Calu3 (cell line): ENCODE data around the gene ZNF577. TPM values are rescaled to one million over a fixed set of nuclear protein-coding genes. Genes with fewer than 3 reads are reported as not detected.

Source experiments
- BruUV-seq: library from RNA; stranded (reverse); fragments of 400-500 nt; replicated peaks from 2 replicates; lab custom pipeline; 2021; lab: Mats Ljungman, UMichigan
- CTCF ChIA-PET: fragments of 300-600 bp; sonication (Branson Sonifier 250); formaldehyde crosslinking; loops from one replicate; lab custom pipeline; 2022; ENCODE audit warnings: antibody characterized with exemption; lab: Charles Lee
- DNase-seq: peaks from one replicate; pipeline ENCODE4 v3.0.0; 2022
- H3K27ac Mint-ChIP-seq: one replicate; pipeline ENCODE4 v1.8.0; 2022; ENCODE audit warnings: mixed read lengths; ENCODE audit not compliant: unreplicated experiment
- H3K27me3 Mint-ChIP-seq: one replicate; pipeline ENCODE4 v1.8.0; 2022; ENCODE audit warnings: mixed read lengths; ENCODE audit not compliant: unreplicated experiment
- H3K36me3 Mint-ChIP-seq: one replicate; pipeline ENCODE4 v1.8.0; 2022; ENCODE audit warnings: mild to moderate bottlenecking, moderate library complexity, mixed read lengths; ENCODE audit not compliant: insufficient read depth, unreplicated experiment
- H3K4me1 Mint-ChIP-seq: one replicate; pipeline ENCODE4 v1.8.0; 2022; ENCODE audit warnings: mild to moderate bottlenecking, low read depth, mixed read lengths; ENCODE audit not compliant: unreplicated experiment
- H3K4me3 Mint-ChIP-seq: one replicate; pipeline ENCODE4 v1.8.0; 2022; ENCODE audit warnings: mild to moderate bottlenecking, low read depth, moderate library complexity, mixed read lengths; ENCODE audit not compliant: unreplicated experiment
- H3K9me3 Mint-ChIP-seq: one replicate; pipeline ENCODE4 v1.8.0; 2022; ENCODE audit warnings: low read depth, mixed read lengths; ENCODE audit not compliant: unreplicated experiment
- CTCF ChIP-seq: fragments of 200-600 bp; IDR thresholded peaks from one replicate; pipeline ENCODE4 v1.8.0; 2022; ENCODE audit warnings: antibody characterized with exemption; ENCODE audit not compliant: unreplicated experiment
- intact Hi-C: fragments of 100-400 bp; cut with micrococcal nuclease; formaldehyde crosslinking; loops from one replicate; pipeline ENCODE4 v1.10.0; 2022; ENCODE audit not compliant: unreplicated experiment
- total RNA-seq: library from RNA; stranded (reverse); gene quantifications from 2 replicates; pipeline ENCODE4 v1.2.3, GENCODE V29; 2022

Gene ZNF577
- total RNA-seq, 1 experiment from 2014 or later, result 15.0 TPM

DNA sequence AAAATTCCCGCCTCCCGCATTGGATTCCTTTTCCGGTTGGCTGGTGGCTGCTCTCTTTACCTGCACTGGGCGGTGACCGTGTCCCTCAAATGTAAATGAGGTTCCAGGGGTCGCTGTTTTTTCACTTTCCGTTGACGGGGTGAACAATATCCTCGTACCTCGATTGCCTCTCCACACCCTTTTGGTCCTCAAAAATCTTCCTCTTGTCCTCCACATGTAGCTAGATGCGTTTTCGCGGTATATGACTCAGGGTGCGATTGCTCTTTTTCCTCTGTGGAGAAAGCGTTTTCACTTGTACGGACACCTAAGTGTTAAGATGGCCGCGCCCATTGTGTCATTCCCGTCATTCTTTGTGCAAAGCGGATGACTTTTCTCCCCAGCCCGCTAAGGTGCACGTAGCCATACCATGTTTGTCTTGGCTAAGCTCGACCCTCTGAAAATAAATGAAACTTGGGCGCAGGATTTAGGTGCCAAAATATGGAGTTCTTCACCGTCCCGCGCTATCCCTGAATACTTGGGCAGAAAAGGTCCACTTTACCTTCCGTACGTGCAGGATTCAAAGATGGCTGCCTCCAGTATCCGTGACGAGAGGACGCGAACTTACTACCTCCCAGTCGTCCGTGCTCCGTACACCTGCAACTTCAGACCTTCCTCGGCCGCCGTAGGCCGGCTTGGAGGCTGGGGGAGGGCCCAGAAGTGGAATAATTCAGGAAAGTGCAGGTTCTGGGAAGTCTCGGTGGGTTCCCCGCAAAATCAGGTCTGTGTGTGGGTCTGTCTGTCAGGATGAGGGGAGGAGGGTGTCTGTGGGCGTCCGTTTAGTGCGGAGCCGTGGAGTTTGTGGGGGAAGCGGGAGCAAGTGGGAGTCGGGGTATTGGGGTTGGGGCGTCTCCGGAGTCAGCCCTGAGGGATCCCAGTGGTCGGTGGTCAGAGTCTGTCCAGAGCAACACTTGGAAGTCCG is 39.3 kb upstream of the ZNF577 start, which contains the start of gene ZNF613:
TSS of gene ZNF613 (plus strand) at position 689 of the 958 bp plus-strand sequence. CDS start 8,749 bp downstream, outside the sequence.
- H3K36me3 Mint-ChIP-seq, result peaks cover 32% of the 10 kb centered on the region
- peak within 1 kb of the TSS; percentile 72 for H3K27ac Mint-ChIP-seq
- DNase-seq, result peak; percentile 89
- H3K27me3 Mint-ChIP-seq, result no peaks in the 10 kb centered on the region
- peaks cover 18% of the 10 kb centered on the region for H3K4me1 Mint-ChIP-seq
- H3K4me3 Mint-ChIP-seq, result peak within 1 kb of the TSS; percentile 79
- peaks cover 28% of the 10 kb centered on the region for H3K9me3 Mint-ChIP-seq
- no TSS peak for BruUV-seq
- no peak for TF ChIP-seq CTCF
- intact Hi-C loops, result loop anchor here (2.0 kb wide), 1 partner anchor 22 kb away; the partner anchor contains the start of gene ZNF649
- CTCF ChIA-PET, result no interaction called here

- Mint-ChIP-seq H3K27me3 (no peaks in the 10 kb centered on the region), H3K4me3 (peak overlapping the region; percentile 79), H3K4me1 (peaks cover 18% of the 10 kb centered on the region), H3K9me3 (peaks cover 25% of the 10 kb centered on the region), H3K36me3 (peaks cover 26% of the 10 kb centered on the region), H3K27ac (peak overlapping the region; percentile 72)
- no TSS peak for BruUV-seq
- intact Hi-C loops, result loop anchor here (2.0 kb wide), 1 partner anchor 22 kb away; the partner anchor contains the start of gene ZNF649
- CTCF ChIA-PET, result no interaction called here
- no peak for TF ChIP-seq CTCF
- no peak for DNase-seq
Measured at GRCh38 chr19:51926426-51926783, 38.7 kb upstream of the ZNF577 start.

DNA sequence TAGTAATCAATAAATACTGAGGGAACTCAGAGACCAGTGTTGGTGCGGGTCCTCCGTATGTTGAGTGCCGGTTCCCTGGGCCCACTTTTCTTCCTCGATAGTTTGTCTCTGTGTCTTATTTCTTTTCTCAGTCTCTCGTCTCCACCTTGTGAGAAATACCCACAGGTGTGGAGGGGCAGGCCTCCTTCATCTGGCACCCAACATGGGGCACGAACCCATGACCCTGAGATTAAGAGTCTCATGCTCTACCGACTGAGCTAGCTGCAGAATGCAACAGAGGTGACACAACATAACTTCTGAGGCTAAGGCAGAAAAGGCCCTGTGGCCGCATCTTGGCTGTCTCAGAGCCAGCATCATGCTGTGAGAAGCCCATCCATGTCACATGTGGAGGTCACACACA is 34.2 kb upstream of the ZNF577 start:
- no peaks in the 10 kb centered on the region for H3K27me3 Mint-ChIP-seq
- CTCF ChIA-PET, result no interaction called here
- peak; percentile 10 for DNase-seq
- peaks cover 7% of the 10 kb centered on the region for H3K36me3 Mint-ChIP-seq
- intact Hi-C loops, result no loop called here
- H3K4me1 Mint-ChIP-seq, result peaks cover 8% of the 10 kb centered on the region
- no peak overlapping the region for H3K4me3 Mint-ChIP-seq
- H3K9me3 Mint-ChIP-seq, result peaks cover 25% of the 10 kb centered on the region
- BruUV-seq, result no TSS peak
- no peak overlapping the region for H3K27ac Mint-ChIP-seq
- TF ChIP-seq CTCF, result no peak

- no peak overlapping the region for H3K27ac Mint-ChIP-seq
- no peaks in the 10 kb centered on the region for H3K27me3 Mint-ChIP-seq
- intact Hi-C loops, result no loop called here
- no TSS peak for BruUV-seq
- DNase-seq, result no peak
- no peak for TF ChIP-seq CTCF
- no peak overlapping the region for H3K4me3 Mint-ChIP-seq
- H3K9me3 Mint-ChIP-seq, result peaks cover 30% of the 10 kb centered on the region
- H3K4me1 Mint-ChIP-seq, result no peaks in the 10 kb centered on the region
- no peaks in the 10 kb centered on the region for H3K36me3 Mint-ChIP-seq
- CTCF ChIA-PET, result no interaction called here
Measured at GRCh38 chr19:51919606-51920005, 31.9 kb upstream of the ZNF577 start.
